H9 (cell line): Measurements from ENCODE around the gene TPP1. TPM values are rescaled to one million over a fixed set of nuclear protein-coding genes. Genes with fewer than 3 reads are reported as not detected.

Experiments used
- DNase-seq: peaks from one replicate; pipeline ENCODE4 v3.0.0-alpha.2; 2017
- H2AFZ ChIP-seq: one replicate; pipeline ENCODE4 v1.6.1; 2013; ENCODE audit warnings: mild to moderate bottlenecking, low read length, control low read depth, moderate library complexity
- H2AK5ac ChIP-seq: 2 replicates; pipeline ENCODE4 v1.6.1; 2013; ENCODE audit warnings: low read length, control low read depth, mixed read lengths; ENCODE audit not compliant: insufficient read length
- H2BK120ac ChIP-seq: one replicate; pipeline ENCODE4 v1.6.1; 2013; ENCODE audit warnings: low read depth, mild to moderate bottlenecking, low read length, control low read depth, inconsistent platforms; ENCODE audit not compliant: poor library complexity, severe bottlenecking
- H2BK12ac ChIP-seq: 2 replicates; pipeline ENCODE4 v1.6.1; 2013; ENCODE audit warnings: low read length, control low read depth, mixed read lengths, low read depth; ENCODE audit not compliant: insufficient read length
- H2BK15ac ChIP-seq: 2 replicates; pipeline ENCODE4 v1.6.1; 2013; ENCODE audit warnings: low read depth, low read length, control low read depth
- H2BK20ac ChIP-seq: one replicate; pipeline ENCODE4 v1.6.1; 2013; ENCODE audit warnings: low read depth, mild to moderate bottlenecking, low read length, control low read depth, inconsistent platforms; ENCODE audit not compliant: poor library complexity, severe bottlenecking
- H2BK5ac ChIP-seq: 2 replicates; pipeline ENCODE4 v1.6.1; 2013; ENCODE audit warnings: low read length, control low read depth, mixed read lengths; ENCODE audit not compliant: insufficient read length
- H3K14ac ChIP-seq: 2 replicates; pipeline ENCODE4 v1.6.1; 2013; ENCODE audit warnings: low read length, control low read depth; ENCODE audit not compliant: insufficient read depth
- H3K18ac ChIP-seq: 2 replicates; pipeline ENCODE4 v1.6.1; 2013; ENCODE audit warnings: low read depth, mild to moderate bottlenecking, mixed read lengths, low read length, control low read depth; ENCODE audit not compliant: insufficient read length
- H3K23ac ChIP-seq: 2 replicates; pipeline ENCODE4 v1.6.1; 2013; ENCODE audit warnings: low read length, control low read depth, mixed read lengths, low read depth; ENCODE audit not compliant: insufficient read length
- H3K23me2 ChIP-seq: 2 replicates; pipeline ENCODE4 v1.6.1; 2013; ENCODE audit warnings: low read depth, mild to moderate bottlenecking, mixed read lengths, low read length, control low read depth; ENCODE audit not compliant: insufficient read length, poor library complexity, severe bottlenecking
- H3K27ac ChIP-seq: 2 replicates; pipeline ENCODE4 v1.5.1; 2013; ENCODE audit warnings: low read length, control low read depth, mixed read lengths, low read depth; ENCODE audit not compliant: insufficient read length
- H3K27me3 ChIP-seq: 2 replicates; pipeline ENCODE4 v1.6.1; 2013; ENCODE audit warnings: low read length, control low read depth, inconsistent platforms; ENCODE audit not compliant: insufficient read depth
- H3K4ac ChIP-seq: 2 replicates; pipeline ENCODE4 v1.6.1; 2013; ENCODE audit warnings: low read depth, mild to moderate bottlenecking, control low read depth, inconsistent platforms, low read length, moderate library complexity
- H3K4me1 ChIP-seq: 2 replicates; pipeline ENCODE4 v1.6.1; 2013; ENCODE audit warnings: low read length, control low read depth, inconsistent platforms; ENCODE audit not compliant: insufficient read depth
- H3K4me2 ChIP-seq: 2 replicates; pipeline ENCODE4 v1.6.1; 2013; ENCODE audit warnings: low read length, control low read depth, mixed read lengths; ENCODE audit not compliant: insufficient read length, insufficient read depth
- H3K56ac ChIP-seq: 2 replicates; pipeline ENCODE4 v1.6.1; 2013; ENCODE audit warnings: low read depth, mild to moderate bottlenecking, mixed read lengths, low read length, control low read depth; ENCODE audit not compliant: insufficient read length
- H3K79me1 ChIP-seq: 2 replicates; pipeline ENCODE4 v1.6.1; 2013; ENCODE audit warnings: low read depth, mild to moderate bottlenecking, moderate library complexity, low read length, control low read depth, inconsistent platforms; ENCODE audit not compliant: insufficient read depth, poor library complexity, severe bottlenecking
- H3K79me2 ChIP-seq: 2 replicates; pipeline ENCODE4 v1.6.1; 2013; ENCODE audit warnings: low read length, control low read depth, inconsistent platforms; ENCODE audit not compliant: insufficient read depth
- H3K9ac ChIP-seq: 2 replicates; pipeline ENCODE4 v1.6.1; 2013; ENCODE audit warnings: low read length, control low read depth, mixed read lengths; ENCODE audit not compliant: insufficient read length; ENCODE audit errors: extremely low read depth
- H3K9me3 ChIP-seq: one replicate; pipeline ENCODE4 v1.6.1; 2013; ENCODE audit warnings: low read depth, low read length, inconsistent platforms; ENCODE audit not compliant: control insufficient read depth
- H3T11ph ChIP-seq: one replicate; pipeline ENCODE4 v1.6.1; 2013; ENCODE audit warnings: mild to moderate bottlenecking, low read length, control low read depth, inconsistent platforms
- H4K20me1 ChIP-seq: one replicate; pipeline ENCODE4 v1.6.1; 2013; ENCODE audit not compliant: control insufficient read depth, insufficient read length, insufficient read depth
- H4K5ac ChIP-seq: 2 replicates; pipeline ENCODE4 v1.6.1; 2013; ENCODE audit warnings: low read depth, mild to moderate bottlenecking, mixed read lengths, low read length, control low read depth; ENCODE audit not compliant: insufficient read length
- H4K8ac ChIP-seq: replicated peaks from 2 replicates; pipeline ENCODE4 v1.6.1; 2013; ENCODE audit warnings: low read length, control low read depth, mixed read lengths, low read depth; ENCODE audit not compliant: insufficient read length
- H4K91ac ChIP-seq: 2 replicates; pipeline ENCODE4 v1.6.1; 2013; ENCODE audit warnings: low read depth, mild to moderate bottlenecking, moderate library complexity, mixed read lengths, low read length, control low read depth; ENCODE audit not compliant: insufficient read length
- H3K27ac Mint-ChIP-seq, 3 experiments: 2 replicates in 2 of 3; 3 replicates in 1 of 3; pipeline ENCODE4 v1.8.0; 2020 to 2021; ENCODE audit warnings: mixed read lengths in 3 of 3, mild to moderate bottlenecking in 1 of 3, moderate library complexity in 1 of 3
- H3K27me3 Mint-ChIP-seq: 2 replicates; pipeline ENCODE4 v1.8.0; 2021; ENCODE audit warnings: low read depth, mild to moderate bottlenecking, moderate library complexity, mixed read lengths
- H3K36me3 Mint-ChIP-seq, 3 experiments: 2 replicates in 2 of 3; 3 replicates in 1 of 3; pipeline ENCODE4 v1.8.0; 2020 to 2021; ENCODE audit warnings: low read depth in 3 of 3, mixed read lengths in 3 of 3; ENCODE audit not compliant: insufficient read depth in 1 of 3
- H3K4me1 Mint-ChIP-seq, 2 experiments: 2 replicates each; pipeline ENCODE4 v1.8.0; 2020; ENCODE audit warnings: mixed read lengths in 2 of 2
- H3K4me3 Mint-ChIP-seq, 2 experiments: 2 replicates in 1 of 2; 3 replicates in 1 of 2; pipeline ENCODE4 v1.8.0; 2020 to 2021; ENCODE audit warnings: mild to moderate bottlenecking in 2 of 2, mixed read lengths in 2 of 2, moderate library complexity in 1 of 2
- H3K9me3 Mint-ChIP-seq, 2 experiments: 2 replicates in 1 of 2; 3 replicates in 1 of 2; pipeline ENCODE4 v1.8.0; 2020; ENCODE audit warnings: mild to moderate bottlenecking in 2 of 2, mixed read lengths in 2 of 2, moderate library complexity in 1 of 2
- CTCF ChIP-seq: fragments of 200-600 bp; sonication (generic); conservative IDR thresholded peaks from 3 replicates; pipeline ENCODE4 v1.8.0; 2021; ENCODE audit warnings: antibody characterized with exemption, mild to moderate bottlenecking
- WGBS: extraction: QIAGEN DNeasy Blood & Tissue Kit; methylation state at CpG from one replicate; pipeline ENCODE4 v1.1.7; 2013; ENCODE audit warnings: missing lambda C conversion rate, low lambda C conversion rate, mixed read lengths; ENCODE audit not compliant: insufficient read length; ENCODE audit errors: extremely low coverage; 5-methylcytosine and 5-hydroxymethylcytosine counted together
- total RNA-seq: library from RNA; stranded (reverse); gene quantifications from 2 replicates; pipeline ENCODE4 v1.2.1, GENCODE V29; 2021

TPP1 gene
- total RNA-seq, 1 experiment from 2014 or later = 37.2 TPM

- no peak overlapping the region for H3K9ac ChIP-seq
- Mint-ChIP-seq H3K9me3 (no peaks in the 10 kb centered on the region), H3K36me3 (no peaks in the 10 kb centered on the region; a peak in 2 of 7 replicates), H3K27me3 (no peaks in the 10 kb centered on the region; the same call in 1 of the 2 replicates), H3K4me3 (no peak overlapping the region), H3K4me1 (peaks cover 20 to 31% of the 10 kb centered on the region in 2 experiments), H3K27ac (no peak overlapping the region)
- H4K8ac ChIP-seq = no peak overlapping the region
- no peak overlapping the region for H2BK120ac ChIP-seq
- H3K23me2 ChIP-seq = no peaks in the 10 kb centered on the region
- no peak overlapping the region for H2BK12ac ChIP-seq
- no peak overlapping the region for H3K18ac ChIP-seq
- no peak overlapping the region for H3K23ac ChIP-seq
- H3K27me3 ChIP-seq = no peaks in the 10 kb centered on the region
- H2BK15ac ChIP-seq = no peak overlapping the region
- no peak overlapping the region for H2AK5ac ChIP-seq
- H3K4me1 ChIP-seq = peaks cover 3% of the 10 kb centered on the region; the same call in 1 of the 2 replicates
- H3K4me2 ChIP-seq = no peak overlapping the region
- H3T11ph ChIP-seq = no peak overlapping the region
- H3K27ac ChIP-seq = no peak overlapping the region
- H3K56ac ChIP-seq = no peak overlapping the region
- H2AFZ ChIP-seq = no peak overlapping the region
- WGBS = no CpG with 5 or more reads among the region's 4 CpGs
- no peak overlapping the region for H4K5ac ChIP-seq
- H2BK20ac ChIP-seq = no peak overlapping the region
- H3K79me2 ChIP-seq = no peaks in the 10 kb centered on the region
- no peak overlapping the region for H3K14ac ChIP-seq
- TF ChIP-seq CTCF = no peak
- H4K91ac ChIP-seq = no peak overlapping the region
- no peaks in the 10 kb centered on the region for H4K20me1 ChIP-seq
- no peak overlapping the region for H2BK5ac ChIP-seq
- no peaks in the 10 kb centered on the region for H3K9me3 ChIP-seq
- no peak for DNase-seq
- H3K4ac ChIP-seq = no peak overlapping the region
- no peaks in the 10 kb centered on the region for H3K79me1 ChIP-seq
Observed at GRCh38 chr11:6563121-6563619, 56.1 kb downstream of the TPP1 start.

Other genes starting within 250 kb of the TPP1 start
- gene SMPD1, start 228.9 kb downstream of the TPP1 start, total RNA-seq = 4.5 and 5.3 TPM in 2 replicates
- gene APBB1, start 200.3 kb downstream of the TPP1 start, total RNA-seq = 34.8 and 37.0 TPM in 2 replicates
- 1.0 and 1.2 TPM in 2 replicates for gene HPX, start 178.4 kb downstream of the TPP1 start, total RNA-seq
- 12.3 and 14.4 TPM in 2 replicates for gene TRIM3, start 145.5 kb downstream of the TPP1 start, total RNA-seq
- 50.4 and 55.1 TPM in 2 replicates for gene ARFIP2, start 138.1 kb downstream of the TPP1 start, total RNA-seq
- gene TIMM10B, start 137.9 kb downstream of the TPP1 start, total RNA-seq = 49.9 and 50.3 TPM in 2 replicates
- gene DNHD1, start 122.1 kb downstream of the TPP1 start, total RNA-seq = 3.5 TPM in 2 replicates
- gene RRP8, start 15.8 kb downstream of the TPP1 start, total RNA-seq = 14.2 and 16.0 TPM in 2 replicates
- 96.2 and 100 TPM in 2 replicates for gene ILK, start 15.6 kb downstream of the TPP1 start, total RNA-seq
- 198 and 207 TPM in 2 replicates for gene TAF10, start 7.2 kb downstream of the TPP1 start, total RNA-seq
- 12.2 and 12.5 TPM in 2 replicates for gene DCHS1, start 36.4 kb upstream of the TPP1 start, total RNA-seq
- 75.5 and 85.3 TPM in 2 replicates for gene MRPL17, start 63.9 kb upstream of the TPP1 start, total RNA-seq
- gene OR2AG2, start 152.6 kb upstream of the TPP1 start, total RNA-seq = 0.26 and 0.33 TPM in 2 replicates
- not detected in 2 replicates for gene OR2AG1, start 163.6 kb upstream of the TPP1 start, total RNA-seq
- 0.33 and 0.35 TPM in 2 replicates for gene OR6A2, start 180.3 kb upstream of the TPP1 start, total RNA-seq
- gene OR10A5, start 226.3 kb upstream of the TPP1 start, total RNA-seq = not detected in 2 replicates
- gene OR10A2, start 243.6 kb upstream of the TPP1 start, total RNA-seq = not detected in 2 replicates